ENCODE results near the gene ANKRD18A.

ANKRD18A gene

DNA sequence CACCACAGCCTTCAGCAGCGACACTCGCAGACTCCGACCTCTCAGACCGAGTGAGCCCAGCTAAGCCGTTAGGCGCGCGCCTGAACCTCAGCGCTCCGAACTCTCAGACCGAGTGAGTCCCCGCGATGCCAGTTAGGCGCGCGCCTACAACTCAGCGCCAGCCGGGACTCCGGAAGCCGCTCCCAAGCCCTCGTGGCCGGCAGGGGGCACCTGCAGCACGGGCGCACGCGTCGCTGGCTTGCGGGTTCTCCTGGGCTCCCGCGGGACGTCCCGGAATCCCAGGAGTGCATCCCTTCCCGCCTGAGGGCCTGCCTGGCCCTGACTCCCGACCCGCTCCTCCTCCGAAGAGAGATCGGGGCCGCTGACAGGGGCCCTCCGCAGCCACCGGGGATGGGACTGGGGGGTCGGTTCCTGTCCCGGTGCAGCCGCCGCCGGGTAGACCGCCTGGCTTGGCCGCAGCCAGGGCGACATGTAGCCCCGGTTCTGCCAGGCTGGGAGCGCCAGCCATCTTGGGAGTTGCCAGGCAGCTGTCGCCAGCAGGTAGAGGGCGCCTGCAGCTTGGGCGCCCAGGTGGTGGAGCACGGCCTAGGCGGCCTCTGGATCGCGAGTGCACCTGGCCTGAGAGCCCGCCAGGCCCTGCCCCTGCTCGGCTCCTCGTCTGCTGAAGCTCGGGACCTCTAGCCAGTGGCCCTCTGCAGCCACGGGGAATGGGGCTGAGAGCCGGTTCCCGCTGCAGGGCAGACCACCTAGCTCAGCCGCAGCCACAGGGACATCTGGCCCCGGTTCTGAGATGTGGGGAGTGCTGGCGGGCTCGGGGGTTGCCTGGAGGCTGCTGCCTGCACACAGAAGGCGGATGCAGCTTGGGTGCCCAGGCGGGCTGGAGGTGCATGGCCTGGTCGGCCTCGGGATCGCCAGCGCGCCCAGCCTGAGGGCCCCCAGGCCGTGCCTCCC lies at the start of gene ANKRD18A:
Gene ANKRD18A (minus strand): TSS at position 114 of the 951 bp plus-strand sequence. CDS start 311 bp downstream, outside the sequence.
- peak within 1 kb of the TSS; percentile 67 for H3K4me3 ChIP-seq (ENCODE audit: low read length)
- peak; percentile 97 for DNase-seq (ENCODE audit: low read depth)
- TF ChIP-seq, protein P1, sequence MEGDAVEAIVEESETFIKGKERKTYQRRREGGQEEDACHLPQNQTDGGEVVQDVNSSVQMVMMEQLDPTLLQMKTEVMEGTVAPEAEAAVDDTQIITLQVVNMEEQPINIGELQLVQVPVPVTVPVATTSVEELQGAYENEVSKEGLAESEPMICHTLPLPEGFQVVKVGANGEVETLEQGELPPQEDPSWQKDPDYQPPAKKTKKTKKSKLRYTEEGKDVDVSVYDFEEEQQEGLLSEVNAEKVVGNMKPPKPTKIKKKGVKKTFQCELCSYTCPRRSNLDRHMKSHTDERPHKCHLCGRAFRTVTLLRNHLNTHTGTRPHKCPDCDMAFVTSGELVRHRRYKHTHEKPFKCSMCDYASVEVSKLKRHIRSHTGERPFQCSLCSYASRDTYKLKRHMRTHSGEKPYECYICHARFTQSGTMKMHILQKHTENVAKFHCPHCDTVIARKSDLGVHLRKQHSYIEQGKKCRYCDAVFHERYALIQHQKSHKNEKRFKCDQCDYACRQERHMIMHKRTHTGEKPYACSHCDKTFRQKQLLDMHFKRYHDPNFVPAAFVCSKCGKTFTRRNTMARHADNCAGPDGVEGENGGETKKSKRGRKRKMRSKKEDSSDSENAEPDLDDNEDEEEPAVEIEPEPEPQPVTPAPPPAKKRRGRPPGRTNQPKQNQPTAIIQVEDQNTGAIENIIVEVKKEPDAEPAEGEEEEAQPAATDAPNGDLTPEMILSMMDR (IDR thresholded peaks at IDR 0.05; ENCODE audit: insufficient read depth, low read depth, low read length, missing control alignments) = peak; percentile 55

DNA sequence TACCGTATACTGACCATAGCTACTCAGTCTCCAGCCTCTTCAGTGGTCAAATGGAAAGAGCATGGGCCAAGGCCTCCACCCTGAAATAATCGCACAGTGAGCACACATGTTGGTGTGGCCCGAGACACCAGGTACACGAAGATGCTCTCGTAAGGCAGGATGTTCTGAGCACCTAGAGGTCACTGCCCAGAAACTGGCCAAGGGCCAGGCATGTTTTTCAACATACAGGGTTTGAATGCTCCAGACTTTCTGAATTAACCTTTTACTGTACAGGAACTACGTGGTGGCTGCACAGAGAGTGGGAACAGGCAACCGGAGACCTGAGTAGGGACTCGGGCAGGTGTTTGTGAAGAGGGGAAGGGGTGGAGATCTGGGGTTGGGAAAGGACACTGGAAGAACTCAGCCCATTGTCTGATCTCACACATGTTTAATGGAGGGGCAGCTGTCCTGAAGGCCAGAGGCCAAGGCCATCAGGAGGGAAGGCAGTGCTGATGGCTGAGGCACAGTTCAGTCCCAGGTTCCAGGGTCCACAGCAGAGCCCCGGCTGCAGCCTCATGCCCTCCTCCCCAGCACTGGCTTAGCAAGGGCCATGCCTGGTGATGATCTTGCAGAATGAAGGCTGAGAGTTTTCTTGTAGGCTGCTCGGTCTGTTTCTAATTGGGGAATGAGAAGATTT lies 48.5 kb upstream of the ANKRD18A start:
- H3K4me3 ChIP-seq (ENCODE audit: low read length) = no peak overlapping the region
- DNase-seq (ENCODE audit: low read depth) = no peak
- TF ChIP-seq, protein P1 (IDR thresholded peaks at IDR 0.05; ENCODE audit: insufficient read depth, low read depth, low read length, missing control alignments) = no peak

DNA sequence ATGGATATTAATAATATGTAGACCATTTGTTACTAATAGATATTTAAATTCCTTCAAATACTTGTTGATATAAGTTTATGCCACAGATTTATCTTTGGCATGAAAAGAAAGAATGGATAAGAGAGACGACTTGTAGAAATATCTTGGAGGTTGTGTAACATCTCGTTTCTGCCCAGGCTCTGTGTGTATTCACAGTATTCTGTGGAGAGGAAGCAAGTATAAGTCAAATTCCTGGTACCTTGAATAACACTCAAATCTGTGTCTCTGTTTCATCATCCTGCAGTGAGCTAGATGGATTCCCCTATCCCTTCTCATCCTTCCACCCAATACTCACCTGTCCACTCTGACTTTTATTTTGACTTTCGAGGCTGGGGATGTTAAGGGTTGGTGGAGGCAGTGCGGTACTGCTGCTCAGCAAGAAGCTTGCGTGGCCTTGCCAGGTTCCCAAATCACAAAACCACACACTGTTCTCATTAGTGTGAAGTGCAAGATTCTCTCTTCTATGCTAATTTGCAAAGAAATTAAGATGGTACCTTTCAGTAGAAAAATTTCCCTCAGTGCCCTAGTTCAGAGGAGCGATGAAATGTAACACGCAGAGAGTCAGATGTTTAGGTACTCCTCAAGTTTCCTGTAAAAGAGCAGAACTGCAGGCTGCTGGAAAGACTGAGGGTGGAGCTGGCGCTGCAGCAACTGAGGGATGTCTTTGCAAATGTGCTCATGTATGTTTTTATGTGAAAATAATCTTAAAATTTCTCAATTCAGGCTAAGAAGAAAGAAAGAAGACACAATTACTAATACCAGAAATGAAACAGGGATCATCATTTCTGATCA lies 42.6 kb upstream of the ANKRD18A start:
- no peak for DNase-seq (ENCODE audit: low read depth)
- TF ChIP-seq, protein P1 (IDR thresholded peaks at IDR 0.05; ENCODE audit: insufficient read depth, low read depth, low read length, missing control alignments) = peak; percentile 59
- H3K4me3 ChIP-seq (ENCODE audit: low read length) = no peak overlapping the region

DNA sequence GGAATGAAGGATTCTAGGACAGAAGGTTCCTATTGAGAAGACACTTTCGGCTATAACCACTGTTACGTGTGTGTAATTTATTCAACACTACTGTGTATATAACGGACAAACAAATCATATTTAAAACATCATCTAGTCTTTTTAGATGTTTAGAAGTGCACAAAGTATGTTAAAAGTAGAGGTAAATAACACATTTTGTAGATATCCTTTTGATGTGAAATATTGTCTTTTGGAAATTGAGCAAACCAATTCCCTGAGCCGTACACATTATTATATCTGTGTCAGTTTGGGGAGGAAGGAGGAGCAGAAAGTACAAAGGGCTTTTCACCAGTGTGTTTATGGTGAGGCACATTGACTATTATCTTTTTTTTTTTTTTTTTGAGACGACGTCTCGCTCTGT lies 39.1 kb upstream of the ANKRD18A start:
- no peak for DNase-seq (ENCODE audit: low read depth)
- TF ChIP-seq, protein P1 (IDR thresholded peaks at IDR 0.05; ENCODE audit: insufficient read depth, low read depth, low read length, missing control alignments) = no peak
- no peak overlapping the region for H3K4me3 ChIP-seq (ENCODE audit: low read length)

DNA sequence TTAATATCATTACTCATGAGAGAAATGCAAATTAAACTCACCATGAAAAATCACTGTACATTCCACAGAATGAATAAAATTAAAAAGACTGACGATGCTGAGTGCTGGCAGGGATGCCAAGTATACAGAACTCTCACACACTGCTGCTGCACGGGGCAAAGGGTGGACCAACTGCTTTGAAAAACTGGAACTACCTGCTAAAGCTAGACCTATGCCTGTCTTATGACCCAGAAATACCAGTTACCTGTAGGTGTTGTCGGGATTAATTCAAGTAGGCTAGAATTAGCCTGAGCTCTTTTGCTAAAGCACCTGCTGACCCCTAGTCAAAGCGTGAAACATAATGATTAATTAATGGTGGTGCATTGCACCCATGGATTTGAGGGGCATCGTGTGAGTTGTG lies 36.5 kb upstream of the ANKRD18A start:
- TF ChIP-seq, protein P1 (IDR thresholded peaks at IDR 0.05; ENCODE audit: insufficient read depth, low read depth, low read length, missing control alignments) = no peak
- no peak overlapping the region for H3K4me3 ChIP-seq (ENCODE audit: low read length)
- peak; percentile 29 for DNase-seq (ENCODE audit: low read depth)

DNA sequence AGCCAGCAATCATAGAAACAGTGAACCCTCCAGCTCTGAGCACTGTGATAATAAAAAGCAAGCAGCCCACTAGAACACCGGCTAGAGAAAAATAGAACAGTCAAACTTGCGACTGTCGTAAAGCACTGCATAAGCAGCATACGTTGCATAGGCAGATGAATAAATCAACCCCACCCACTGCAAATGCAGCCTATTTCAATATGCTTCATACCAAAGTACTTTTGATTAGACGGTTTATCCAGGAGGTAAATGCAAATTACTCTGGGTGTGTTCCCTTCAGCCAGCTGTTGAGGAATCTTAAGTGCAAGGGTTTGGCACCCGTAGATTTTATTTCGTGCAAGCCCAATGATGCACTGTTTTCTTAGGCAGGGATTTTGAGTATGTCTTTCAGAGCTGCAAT lies 32.1 kb upstream of the ANKRD18A start:
- no peak overlapping the region for H3K4me3 ChIP-seq (ENCODE audit: low read length)
- DNase-seq (ENCODE audit: low read depth) = no peak
- TF ChIP-seq, protein P1 (IDR thresholded peaks at IDR 0.05; ENCODE audit: insufficient read depth, low read depth, low read length, missing control alignments) = no peak

Measured in epithelial cell of esophagus (primary cell).